MM.1S (cell line): Measurements from ENCODE around the gene LRRTM2.

Source experiments
- EZH2 ChIP-seq: fragments of 300-600 bp; sonication (generic); optimal IDR thresholded peaks from 2 replicates; pipeline ENCODE3; 2017; ENCODE audit warnings: low read depth, mild to moderate bottlenecking, antibody characterized with exemption, low read length, mixed read lengths
- EZH2phosphoT487 ChIP-seq: fragments of 300-600 bp; sonication (generic); IDR thresholded peaks from 2 replicates; pipeline ENCODE4 v1.6.1; 2018; ENCODE audit warnings: antibody characterized with exemption, low read length
- TF ChIP-seq, protein P1 (sequence below): fragments of 300-600 bp; sonication (generic); IDR thresholded peaks from 2 replicates; pipeline ENCODE4 v1.5.1; 2016; ENCODE audit warnings: antibody characterized with exemption, low read length, mixed read lengths

DNA sequence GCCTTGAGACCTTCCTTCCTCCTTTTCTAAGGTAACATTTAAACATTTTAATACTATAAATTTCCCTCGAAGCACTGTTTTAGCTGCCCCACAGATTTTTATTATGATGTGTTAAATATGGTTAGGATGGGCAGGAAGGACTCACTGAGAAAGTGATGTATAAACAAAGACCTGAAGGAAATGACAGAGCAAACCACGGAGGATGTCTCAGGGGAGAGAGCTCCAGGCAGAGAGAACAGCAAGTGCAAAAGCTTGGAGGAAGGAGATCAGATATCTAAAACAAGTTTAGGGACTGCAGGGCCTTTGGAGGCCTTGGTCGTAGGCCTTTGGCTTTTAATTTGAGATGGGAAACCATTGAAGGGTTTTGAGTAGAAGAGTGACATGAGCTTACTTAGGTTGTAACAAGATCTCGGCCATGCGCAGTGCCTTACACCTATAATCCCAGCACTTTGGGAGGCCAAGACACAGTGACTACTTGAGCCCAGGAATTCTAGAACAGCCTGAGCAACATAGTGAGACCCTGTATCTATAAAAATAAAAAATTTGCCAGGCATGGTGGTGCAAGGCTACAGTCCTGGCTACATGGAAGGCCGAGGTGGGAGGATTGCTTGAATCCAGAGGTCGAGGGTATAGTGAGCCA is 35.5 kb upstream of the LRRTM2 start:
- TF ChIP-seq, protein P1, sequence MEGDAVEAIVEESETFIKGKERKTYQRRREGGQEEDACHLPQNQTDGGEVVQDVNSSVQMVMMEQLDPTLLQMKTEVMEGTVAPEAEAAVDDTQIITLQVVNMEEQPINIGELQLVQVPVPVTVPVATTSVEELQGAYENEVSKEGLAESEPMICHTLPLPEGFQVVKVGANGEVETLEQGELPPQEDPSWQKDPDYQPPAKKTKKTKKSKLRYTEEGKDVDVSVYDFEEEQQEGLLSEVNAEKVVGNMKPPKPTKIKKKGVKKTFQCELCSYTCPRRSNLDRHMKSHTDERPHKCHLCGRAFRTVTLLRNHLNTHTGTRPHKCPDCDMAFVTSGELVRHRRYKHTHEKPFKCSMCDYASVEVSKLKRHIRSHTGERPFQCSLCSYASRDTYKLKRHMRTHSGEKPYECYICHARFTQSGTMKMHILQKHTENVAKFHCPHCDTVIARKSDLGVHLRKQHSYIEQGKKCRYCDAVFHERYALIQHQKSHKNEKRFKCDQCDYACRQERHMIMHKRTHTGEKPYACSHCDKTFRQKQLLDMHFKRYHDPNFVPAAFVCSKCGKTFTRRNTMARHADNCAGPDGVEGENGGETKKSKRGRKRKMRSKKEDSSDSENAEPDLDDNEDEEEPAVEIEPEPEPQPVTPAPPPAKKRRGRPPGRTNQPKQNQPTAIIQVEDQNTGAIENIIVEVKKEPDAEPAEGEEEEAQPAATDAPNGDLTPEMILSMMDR, result no peak
- TF ChIP-seq EZH2, result no peak
- no peak for TF ChIP-seq EZH2phosphoT487
